Left lung (tissue), 10 donors: ENCODE data around the gene CCDC85C. TPM values are rescaled to one million over a fixed set of nuclear protein-coding genes. Genes with fewer than 3 reads are reported as not detected.

Source experiments
- ATAC-seq: fragments of 200-7000 bp; cut with Tn5 transposase; one replicate; pipeline ENCODE4 v1.9.1; 2020; ENCODE audit warnings: moderate library complexity
- DNase-seq, 4 donors: peaks; one replicate each; pipeline ENCODE4 v3.0.0-alpha.2; 2013 to 2020
- H3K27ac ChIP-seq, 2 donors: fragments of 200-600 bp; sonication (generic) in 1 of 2; one replicate each; pipeline versions ENCODE4 v1.5.0 to v1.8.0; 2020 to 2021
- H3K27me3 ChIP-seq, 2 donors: fragments of 200-600 bp; sonication (generic) in 1 of 2; one replicate each; pipeline versions ENCODE4 v1.5.0 to v1.8.0; 2020 to 2021
- H3K36me3 ChIP-seq, 2 donors: fragments of 200-600 bp; sonication (generic) in 1 of 2; one replicate each; pipeline versions ENCODE4 v1.5.0 to v1.8.0; 2020 to 2021
- H3K4me1 ChIP-seq, 2 donors: fragments of 200-600 bp; one replicate each; pipeline ENCODE4 v1.8.0; 2021
- H3K4me3 ChIP-seq, 2 donors: fragments of 200-600 bp; sonication (generic) in 1 of 2; one replicate each; pipeline versions ENCODE4 v1.5.0 to v1.8.0; 2020 to 2021; ENCODE audit warnings: mild to moderate bottlenecking in 1 of 2
- H3K9me3 ChIP-seq, 2 donors: fragments of 200-600 bp; sonication (generic) in 1 of 2; one replicate each; pipeline versions ENCODE4 v1.5.0 to v1.8.0; 2020 to 2021
- intact Hi-C, 2 donors: fragments of 100-400 bp; cut with DNase I; formaldehyde crosslinking; loops; one replicate each; pipeline versions ENCODE4 v1.11.2 to v1.14.2; 2022
- polyA plus RNA-seq, 6 donors: library from polyadenylated mRNA; unstranded; fragments of 120-200 nt; gene quantifications; one replicate each; pipeline ENCODE4 v1.2.1, GENCODE V29; 2013; ENCODE audit not compliant: insufficient read length in 6 of 6
- total RNA-seq, 2 donors: library from RNA; stranded (reverse); fragmentation: NEBNext Ultra II Directional; extraction: Animal tissue kit (Norgen Biotek cat#: 25700); gene quantifications; one replicate each; pipeline ENCODE4 v1.2.1, GENCODE V29; 2021
- TF ChIP-seq, protein P1 (sequence below), 2 donors: fragments of 200-600 bp; sonication (generic) in 1 of 2; IDR thresholded peaks; one replicate each; pipeline versions ENCODE4 v1.5.0 to v1.8.0; 2021; ENCODE audit warnings: antibody characterized with exemption in 2 of 2
- donor health status: DM: no; HTN: yes; CAD: no.
- donor health status: DM: no; HTN: no; CAD: no.

Gene CCDC85C
- total and polyA plus RNA-seq, 8 donors, result 6.3 to 19.0 (median 13.2) TPM

DNA sequence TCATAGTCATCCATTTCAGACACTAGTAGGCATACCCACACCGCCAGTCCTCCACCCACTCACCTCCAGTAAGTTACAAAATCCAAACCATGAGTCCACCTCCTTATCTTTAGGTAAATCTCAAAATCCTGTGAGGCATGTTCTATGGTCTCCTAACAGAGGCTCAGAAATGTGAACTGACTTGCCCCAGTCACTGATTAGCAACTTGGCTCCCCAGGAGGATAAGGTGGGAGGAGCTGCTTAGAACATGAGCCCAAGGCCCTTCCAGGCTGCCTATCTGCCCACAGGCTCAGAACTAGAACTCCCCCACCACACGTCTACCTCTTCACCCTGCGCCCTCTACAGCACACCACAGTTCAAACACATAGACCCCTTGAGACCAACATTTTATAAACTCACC lies 143.2 kb downstream of the CCDC85C start:
- H3K4me3 ChIP-seq, result no peak overlapping the region
- peaks cover 0 to 4% of the 10 kb centered on the region in 2 donors for H3K4me1 ChIP-seq
- no peaks in the 10 kb centered on the region for H3K27me3 ChIP-seq
- TF ChIP-seq, protein P1, sequence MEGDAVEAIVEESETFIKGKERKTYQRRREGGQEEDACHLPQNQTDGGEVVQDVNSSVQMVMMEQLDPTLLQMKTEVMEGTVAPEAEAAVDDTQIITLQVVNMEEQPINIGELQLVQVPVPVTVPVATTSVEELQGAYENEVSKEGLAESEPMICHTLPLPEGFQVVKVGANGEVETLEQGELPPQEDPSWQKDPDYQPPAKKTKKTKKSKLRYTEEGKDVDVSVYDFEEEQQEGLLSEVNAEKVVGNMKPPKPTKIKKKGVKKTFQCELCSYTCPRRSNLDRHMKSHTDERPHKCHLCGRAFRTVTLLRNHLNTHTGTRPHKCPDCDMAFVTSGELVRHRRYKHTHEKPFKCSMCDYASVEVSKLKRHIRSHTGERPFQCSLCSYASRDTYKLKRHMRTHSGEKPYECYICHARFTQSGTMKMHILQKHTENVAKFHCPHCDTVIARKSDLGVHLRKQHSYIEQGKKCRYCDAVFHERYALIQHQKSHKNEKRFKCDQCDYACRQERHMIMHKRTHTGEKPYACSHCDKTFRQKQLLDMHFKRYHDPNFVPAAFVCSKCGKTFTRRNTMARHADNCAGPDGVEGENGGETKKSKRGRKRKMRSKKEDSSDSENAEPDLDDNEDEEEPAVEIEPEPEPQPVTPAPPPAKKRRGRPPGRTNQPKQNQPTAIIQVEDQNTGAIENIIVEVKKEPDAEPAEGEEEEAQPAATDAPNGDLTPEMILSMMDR (IDR thresholded peaks at IDR 0.05), result no peak
- intact Hi-C loops, result no loop called here
- H3K27ac ChIP-seq, result no peak overlapping the region
- peaks cover 0 to 94% of the 10 kb centered on the region in 2 donors for H3K36me3 ChIP-seq
- no peak for DNase-seq
- no peaks in the 10 kb centered on the region for H3K9me3 ChIP-seq
- ATAC-seq, result no peak

- TF ChIP-seq, protein P1 (IDR thresholded peaks at IDR 0.05), result no peak
- no peak for DNase-seq
- H3K4me1 ChIP-seq, result peaks cover 0 to 4% of the 10 kb centered on the region in 2 donors
- ATAC-seq, result no peak
- H3K9me3 ChIP-seq, result no peaks in the 10 kb centered on the region
- no peak overlapping the region for H3K27ac ChIP-seq
- H3K36me3 ChIP-seq, result peaks cover 0 to 96% of the 10 kb centered on the region in 2 donors
- H3K4me3 ChIP-seq, result no peak overlapping the region
- intact Hi-C loops, result no loop called here
- H3K27me3 ChIP-seq, result no peaks in the 10 kb centered on the region
Observed at GRCh38 chr14:99459481-99460100, 144.4 kb downstream of the CCDC85C start.

DNA sequence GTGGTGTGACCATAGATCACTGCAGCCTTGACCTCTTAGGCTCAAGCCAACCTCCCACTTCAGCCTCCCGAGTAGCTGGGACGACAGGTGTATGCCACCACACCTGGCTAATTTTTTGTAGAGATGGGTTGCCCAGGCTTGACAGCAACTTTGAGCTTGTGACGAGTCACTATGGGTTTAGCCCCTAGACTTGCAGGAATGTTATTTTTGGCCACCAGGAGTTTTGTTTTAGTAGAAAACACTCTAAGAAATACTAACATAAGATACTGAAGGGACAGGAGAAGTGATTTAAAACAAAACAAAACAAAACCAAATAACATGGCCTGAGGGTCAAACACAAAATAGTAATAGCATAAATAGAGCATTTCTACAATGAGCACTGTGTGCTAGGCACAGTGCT lies 149.8 kb downstream of the CCDC85C start:
- Histone ChIP-seq H3K9me3 (no peaks in the 10 kb centered on the region), H3K27me3 (no peaks in the 10 kb centered on the region), H3K4me1 (no peaks in the 10 kb centered on the region), H3K4me3 (no peak overlapping the region), H3K27ac (no peak overlapping the region), H3K36me3 (peaks cover 0 to 96% of the 10 kb centered on the region in 2 donors)
- no peak for ATAC-seq
- intact Hi-C loops, result no loop called here
- TF ChIP-seq, protein P1 (IDR thresholded peaks at IDR 0.05), result no peak
- DNase-seq, result no peak

GRCh38 chr14:99452968-99453367 lies 151.0 kb downstream of the CCDC85C start:
- ATAC-seq, result no peak

GRCh38 chr14:99451234-99451633 lies 152.8 kb downstream of the CCDC85C start:
- H3K36me3 ChIP-seq, result peaks cover 0 to 96% of the 10 kb centered on the region in 2 donors
- no peaks in the 10 kb centered on the region for H3K9me3 ChIP-seq
- DNase-seq (no peak), ATAC-seq (no peak)
- H3K27me3 ChIP-seq, result no peaks in the 10 kb centered on the region
- H3K4me3 ChIP-seq, result no peak overlapping the region
- H3K4me1 ChIP-seq, result no peaks in the 10 kb centered on the region
- TF ChIP-seq, protein P1 (IDR thresholded peaks at IDR 0.05), result no peak
- H3K27ac ChIP-seq, result no peak overlapping the region
- intact Hi-C loops, result no loop called here

More at GRCh38 chr14:99452968-99453367, 151.0 kb downstream of the CCDC85C start:
- no peak overlapping the region for H3K4me3 ChIP-seq
- TF ChIP-seq, protein P1 (IDR thresholded peaks at IDR 0.05), result no peak
- intact Hi-C loops, result no loop called here
- DNase-seq, result no peak
- peaks cover 0 to 96% of the 10 kb centered on the region in 2 donors for H3K36me3 ChIP-seq
- H3K27me3 ChIP-seq, result no peaks in the 10 kb centered on the region
- H3K4me1 ChIP-seq, result no peaks in the 10 kb centered on the region
- H3K9me3 ChIP-seq, result no peaks in the 10 kb centered on the region
- H3K27ac ChIP-seq, result no peak overlapping the region
